Brain pericyte (primary cell): ENCODE data around the gene WFS1.

ENCODE experiments used
- DNase-seq: peaks from one replicate; pipeline ENCODE4 v3.0.0-alpha.2; 2012; ENCODE audit warnings: low read depth, low spot score

The WFS1 gene

DNA sequence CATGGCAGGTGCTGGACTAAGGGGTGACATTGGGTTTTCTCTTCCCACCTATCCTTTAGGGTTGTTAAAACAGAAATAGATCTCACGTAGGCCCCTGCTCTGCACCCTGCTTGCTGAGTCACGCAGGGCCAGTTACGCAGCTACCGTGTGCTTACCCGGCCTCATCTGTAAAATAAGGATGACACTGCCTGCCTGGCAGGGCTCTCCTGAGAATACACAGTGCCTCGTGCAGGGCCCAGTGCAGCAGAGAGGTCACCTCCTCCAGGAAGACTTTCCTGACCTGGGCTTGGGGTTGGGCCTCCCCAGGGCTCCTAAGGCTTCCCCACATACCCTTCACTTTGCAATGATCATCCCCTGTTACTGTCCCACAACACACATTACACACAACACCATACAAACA lies 35.7 kb upstream of the WFS1 start:
- no peak for DNase-seq

DNA sequence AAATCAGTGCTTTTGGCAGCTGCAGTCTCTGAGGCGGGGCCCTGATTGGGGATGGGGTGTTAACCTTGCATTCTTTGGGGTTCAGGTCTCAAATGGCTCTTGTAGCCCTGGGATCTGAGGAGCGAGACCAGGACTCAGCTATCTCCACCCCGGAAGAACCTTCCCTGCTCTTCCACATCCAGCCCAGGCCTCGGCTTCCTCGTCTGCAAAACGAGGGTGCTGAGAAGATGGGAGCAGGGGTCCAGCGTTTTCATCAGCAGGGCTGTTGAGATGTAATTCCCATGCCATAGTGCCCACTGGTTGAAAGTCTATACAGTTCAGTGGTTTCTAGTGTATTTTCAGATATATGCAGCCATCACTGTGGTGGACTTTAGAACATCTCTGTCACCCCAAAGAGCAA lies 34.6 kb upstream of the WFS1 start:
- no peak for DNase-seq

- no peak for DNase-seq
Measured at GRCh38 chr4:6235901-6236640, 33.6 kb upstream of the WFS1 start.

- DNase-seq, result no peak
Measured at GRCh38 chr4:6236816-6237390, 32.7 kb upstream of the WFS1 start.

GRCh38 chr4:6239486-6239885 lies 30.2 kb upstream of the WFS1 start:
- DNase-seq, result no peak

- no peak for DNase-seq
Measured at GRCh38 chr4:6239968-6240367, 29.7 kb upstream of the WFS1 start.

- no peak for DNase-seq
Measured at GRCh38 chr4:6241062-6241845, 28.4 kb upstream of the WFS1 start.

DNA sequence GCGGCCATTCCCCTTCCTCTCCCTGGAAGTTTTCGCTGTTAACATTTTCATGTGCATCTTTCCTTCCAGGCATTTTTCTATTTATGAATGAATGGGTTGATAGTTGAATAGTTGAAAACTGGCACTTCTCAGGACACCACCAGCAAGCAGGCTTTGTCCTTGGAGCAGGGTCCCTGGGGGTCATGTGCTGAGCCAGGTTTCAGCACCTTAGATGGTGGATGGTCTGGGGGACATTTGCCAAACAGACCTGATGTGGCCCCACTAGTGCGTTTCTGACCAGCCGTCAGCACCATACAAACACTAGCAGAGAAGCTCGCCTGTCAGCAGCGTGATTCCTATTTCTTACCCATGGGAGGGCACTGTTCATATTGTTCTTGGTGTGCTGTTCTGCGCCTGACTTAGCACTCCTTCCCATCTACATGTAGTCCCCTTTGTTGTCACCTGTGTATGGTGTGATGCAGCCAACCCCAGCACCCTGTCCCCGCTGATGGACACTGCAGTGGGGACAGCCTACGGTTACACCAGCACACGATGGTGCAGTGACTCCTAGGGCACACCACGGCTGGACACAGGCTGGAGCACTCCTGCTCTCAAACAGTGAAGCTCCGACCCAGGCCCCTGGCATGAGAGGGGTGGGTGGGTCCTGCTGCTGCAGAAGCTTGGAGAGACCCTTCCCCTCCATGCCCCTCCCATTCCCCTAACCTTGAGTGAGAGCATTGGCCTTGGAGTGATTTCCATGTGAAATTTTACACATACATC lies 27.2 kb upstream of the WFS1 start:
- no peak for DNase-seq

GRCh38 chr4:6245246-6246169 lies 24.1 kb upstream of the WFS1 start:
- DNase-seq, result no peak

GRCh38 chr4:6246170-6246634 lies 23.4 kb upstream of the WFS1 start:
- DNase-seq, result no peak

DNA sequence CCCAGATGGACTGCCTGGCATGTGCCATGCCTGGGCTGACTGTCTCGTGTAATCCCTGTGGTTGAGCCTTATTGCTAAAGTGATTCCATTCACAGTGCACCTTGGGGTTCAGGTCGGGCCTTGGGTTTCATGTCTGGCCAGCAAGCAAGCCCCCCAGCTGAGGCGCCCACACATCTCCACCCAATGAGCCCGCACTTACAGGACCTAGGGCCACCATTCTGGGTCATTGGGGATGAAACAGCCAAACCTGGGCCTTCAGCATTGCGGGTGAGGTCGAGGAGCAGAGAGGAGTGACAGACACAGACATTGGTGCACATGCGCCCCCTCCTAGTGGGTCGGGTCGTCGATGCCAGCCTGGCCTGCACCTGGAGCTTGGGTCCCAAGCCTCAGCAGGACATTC lies 21.3 kb upstream of the WFS1 start:
- DNase-seq, result no peak

- DNase-seq, result no peak
Measured at GRCh38 chr4:6250235-6250983, 19.2 kb upstream of the WFS1 start.

GRCh38 chr4:6250984-6251295 lies 18.7 kb upstream of the WFS1 start:
- no peak for DNase-seq

DNA sequence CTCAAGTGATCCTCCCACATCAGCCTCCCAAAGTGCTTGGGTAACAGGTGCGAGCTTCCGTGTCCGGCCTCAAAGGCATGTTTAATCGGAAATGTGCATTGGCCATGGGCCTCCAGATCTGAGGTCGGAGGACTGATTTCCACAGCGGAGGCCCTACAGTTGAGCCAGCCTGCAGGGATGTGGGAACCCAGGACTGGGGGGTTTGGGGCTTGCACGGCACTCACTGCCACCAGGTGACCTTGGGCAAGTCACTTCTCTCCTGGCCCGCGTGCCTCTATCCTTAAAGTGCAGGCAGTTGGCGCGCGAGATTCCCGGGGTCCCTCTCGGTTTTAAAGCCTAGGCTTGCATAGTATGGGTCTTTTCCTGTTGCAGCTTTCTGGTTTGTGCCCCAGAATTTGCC lies 18.3 kb upstream of the WFS1 start:
- DNase-seq, result no peak

DNA sequence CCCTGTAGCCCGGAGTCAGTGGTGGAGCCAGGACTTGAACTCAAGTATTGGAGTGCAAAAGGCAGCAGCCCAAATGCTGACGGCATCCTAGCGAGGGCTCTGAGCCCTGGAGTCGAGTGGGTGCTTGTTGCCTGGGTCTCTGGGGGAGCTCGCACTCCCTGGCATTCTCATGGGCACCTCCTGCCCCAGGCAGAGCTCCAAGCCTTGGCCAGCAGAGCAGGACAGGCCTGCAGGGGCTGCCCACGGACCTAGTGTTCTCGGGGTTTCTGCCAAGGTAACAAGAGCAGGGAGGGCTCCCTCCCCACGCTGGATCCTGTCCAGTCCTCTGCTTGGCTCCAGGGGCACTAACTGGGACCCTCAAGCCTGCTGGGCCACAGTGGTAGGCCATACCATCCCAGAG lies 17.6 kb upstream of the WFS1 start:
- no peak for DNase-seq

DNA sequence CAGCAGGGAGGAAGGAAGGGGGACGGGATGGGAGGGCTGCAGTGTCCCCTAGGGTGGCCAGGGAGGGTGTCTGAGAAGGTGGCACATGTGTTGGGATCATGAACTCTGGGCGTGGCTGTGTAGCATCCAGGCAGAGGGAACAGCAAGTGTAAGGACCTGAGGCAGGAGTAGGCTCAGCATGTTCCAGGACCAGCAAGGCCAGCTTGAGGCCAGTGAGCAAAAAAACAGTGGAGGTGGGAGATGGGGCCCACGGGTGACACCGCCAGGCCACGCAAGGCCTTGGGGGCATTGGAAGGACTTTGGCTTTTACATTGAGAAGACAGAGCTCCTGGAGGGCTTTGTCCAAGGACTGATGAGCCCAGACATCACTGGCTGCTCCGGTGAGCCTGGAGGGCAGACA lies 16.5 kb upstream of the WFS1 start:
- no peak for DNase-seq

GRCh38 chr4:6253961-6254360 lies 15.7 kb upstream of the WFS1 start:
- DNase-seq, result no peak

DNA sequence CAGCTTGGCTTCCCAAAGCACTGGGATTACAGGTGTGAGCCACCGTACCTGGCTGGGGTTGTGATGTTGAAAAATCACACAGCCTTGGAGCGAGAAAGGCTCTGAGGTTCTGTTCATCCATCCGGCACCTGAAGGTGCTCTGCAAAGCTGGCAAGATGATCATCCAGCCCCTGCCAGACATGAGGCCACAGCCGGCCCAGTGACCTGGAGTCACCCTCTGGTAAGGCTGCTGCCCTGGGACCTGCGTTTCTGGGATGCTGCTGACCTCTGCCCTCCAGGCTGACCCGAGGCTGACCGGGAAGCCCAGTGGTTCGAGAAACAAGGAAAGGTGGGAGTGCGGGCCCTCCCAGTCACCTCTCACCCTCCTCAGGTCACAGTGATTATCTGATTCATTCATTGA lies 13.5 kb upstream of the WFS1 start:
- no peak for DNase-seq

GRCh38 chr4:6257247-6258025 lies 12.2 kb upstream of the WFS1 start:
- no peak for DNase-seq

DNA sequence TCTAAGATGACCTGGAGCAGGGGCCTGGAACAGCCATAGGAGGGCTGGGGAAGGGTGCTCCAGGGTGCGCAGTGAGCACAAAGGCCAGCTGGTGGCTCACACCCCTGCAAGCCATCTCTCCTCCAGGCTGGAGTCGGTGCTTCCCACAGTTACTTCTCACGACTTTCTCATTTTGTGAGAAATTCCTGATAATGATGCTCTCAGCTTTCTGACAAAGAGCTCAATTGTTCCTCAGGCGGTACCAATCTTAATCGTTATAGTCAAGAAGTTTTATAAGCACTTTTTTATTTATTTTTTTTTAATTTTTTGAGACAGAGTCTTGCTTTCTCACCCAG lies 11.7 kb upstream of the WFS1 start:
- no peak for DNase-seq
